ENCODE measurements around the gene AGPAT1.
A peak's percentile ranks its signal among the peaks of the same experiment; 100 is the strongest.

AGPAT1 gene

DNA sequence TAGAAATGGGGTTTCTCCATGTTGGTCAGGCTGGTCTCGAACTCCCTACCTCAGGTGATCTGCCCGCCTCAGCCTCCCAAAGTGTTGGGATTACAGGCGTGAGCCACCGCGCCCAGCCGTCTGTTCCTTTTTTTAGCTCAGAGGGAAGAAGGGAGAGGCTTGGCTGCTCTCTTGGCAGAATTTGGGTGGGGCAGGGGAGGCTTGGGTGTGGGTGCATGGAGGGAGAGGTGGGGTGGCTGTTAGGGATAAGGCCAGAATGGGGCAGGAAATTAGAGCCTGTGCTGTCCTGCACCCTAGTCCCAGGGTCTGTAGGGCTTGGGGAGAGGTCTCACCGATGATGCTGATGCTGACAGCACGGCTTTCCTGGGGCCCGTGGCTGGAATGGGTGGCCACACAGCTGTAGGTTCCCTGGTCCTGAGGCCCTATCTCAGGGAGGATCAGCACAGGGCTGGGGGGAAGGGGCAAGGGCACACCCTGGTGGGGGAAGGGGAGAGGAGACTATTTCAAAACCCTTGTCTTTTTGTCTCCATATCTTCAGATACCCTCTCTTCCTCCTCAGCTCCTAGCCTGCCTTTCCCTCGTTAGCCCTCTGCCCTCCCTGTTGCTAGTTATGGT lies 6.1 kb upstream of the AGPAT1 start:
- no peak for TF ChIP-seq EZH2phosphoT487 (conservative IDR thresholded peaks at IDR 0.05; ENCODE audit: low read length)
- TF ChIP-seq, protein P1, sequence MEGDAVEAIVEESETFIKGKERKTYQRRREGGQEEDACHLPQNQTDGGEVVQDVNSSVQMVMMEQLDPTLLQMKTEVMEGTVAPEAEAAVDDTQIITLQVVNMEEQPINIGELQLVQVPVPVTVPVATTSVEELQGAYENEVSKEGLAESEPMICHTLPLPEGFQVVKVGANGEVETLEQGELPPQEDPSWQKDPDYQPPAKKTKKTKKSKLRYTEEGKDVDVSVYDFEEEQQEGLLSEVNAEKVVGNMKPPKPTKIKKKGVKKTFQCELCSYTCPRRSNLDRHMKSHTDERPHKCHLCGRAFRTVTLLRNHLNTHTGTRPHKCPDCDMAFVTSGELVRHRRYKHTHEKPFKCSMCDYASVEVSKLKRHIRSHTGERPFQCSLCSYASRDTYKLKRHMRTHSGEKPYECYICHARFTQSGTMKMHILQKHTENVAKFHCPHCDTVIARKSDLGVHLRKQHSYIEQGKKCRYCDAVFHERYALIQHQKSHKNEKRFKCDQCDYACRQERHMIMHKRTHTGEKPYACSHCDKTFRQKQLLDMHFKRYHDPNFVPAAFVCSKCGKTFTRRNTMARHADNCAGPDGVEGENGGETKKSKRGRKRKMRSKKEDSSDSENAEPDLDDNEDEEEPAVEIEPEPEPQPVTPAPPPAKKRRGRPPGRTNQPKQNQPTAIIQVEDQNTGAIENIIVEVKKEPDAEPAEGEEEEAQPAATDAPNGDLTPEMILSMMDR (IDR thresholded peaks at IDR 0.05; ENCODE audit: insufficient read depth, low read length, poor library complexity, severe bottlenecking): no peak
- Histone ChIP-seq H4K20me1 (ENCODE audit: low read depth, low read length) (no peaks in the 10 kb centered on the region), H3F3A (ENCODE audit: insufficient read depth) (peaks cover 7% of the 10 kb centered on the region), H3K9ac (ENCODE audit: low read length) (no peak overlapping the region), H3K79me2 (ENCODE audit: insufficient read depth, low read length) (peaks cover 12% of the 10 kb centered on the region), H3K4me3 (ENCODE audit: insufficient read depth, low read length, poor library complexity, severe bottlenecking) (no peak overlapping the region), H3K9me2 (replicated peaks; ENCODE audit: insufficient read depth, low read length) (no peaks in the 10 kb centered on the region), H3K9me3 (ENCODE audit: insufficient read depth, low read length) (no peaks in the 10 kb centered on the region), H3K36me3 (ENCODE audit: low read length) (no peaks in the 10 kb centered on the region), H3K27me3 (ENCODE audit: low read length) (no peaks in the 10 kb centered on the region), H3K27ac (ENCODE audit: low read depth, low read length) (no peak overlapping the region), H2AFZ (ENCODE audit: low read depth, low read length, severe bottlenecking) (no peak overlapping the region), H3K4me2 (ENCODE audit: low read depth, low read length, poor library complexity, severe bottlenecking) (no peak overlapping the region)

DNA sequence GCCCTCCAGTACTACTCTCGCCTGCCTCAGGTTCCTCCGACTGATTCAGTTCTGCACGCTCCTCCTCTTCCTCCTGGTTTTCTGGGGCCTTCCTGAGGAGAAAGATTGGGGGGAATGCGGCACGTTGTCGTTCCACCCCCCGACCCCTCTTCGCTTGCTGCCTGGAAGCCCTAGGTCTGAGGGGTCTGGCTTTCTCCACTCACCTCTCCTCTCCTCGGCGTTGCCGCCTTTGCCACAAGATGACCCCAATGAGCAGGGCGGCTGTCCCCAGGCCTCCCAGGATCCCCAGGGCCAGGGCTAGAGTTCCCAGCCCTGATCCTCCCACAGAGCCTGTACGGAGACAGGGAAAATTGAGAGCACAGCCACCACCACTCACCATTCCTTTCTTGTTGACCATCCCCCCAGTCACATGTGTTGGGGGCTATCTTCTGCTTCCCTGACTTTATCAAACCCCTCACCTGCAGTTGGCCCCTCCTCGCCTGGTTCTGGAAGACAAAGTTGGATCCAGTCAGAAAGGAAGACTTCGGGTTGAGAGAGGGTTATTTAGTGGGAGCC lies 5.3 kb upstream of the AGPAT1 start:
- Histone ChIP-seq H2AFZ (ENCODE audit: low read depth, low read length, severe bottlenecking) (no peak overlapping the region), H3K4me2 (ENCODE audit: low read depth, low read length, poor library complexity, severe bottlenecking) (no peak overlapping the region), H3K36me3 (ENCODE audit: low read length) (no peaks in the 10 kb centered on the region)

DNA sequence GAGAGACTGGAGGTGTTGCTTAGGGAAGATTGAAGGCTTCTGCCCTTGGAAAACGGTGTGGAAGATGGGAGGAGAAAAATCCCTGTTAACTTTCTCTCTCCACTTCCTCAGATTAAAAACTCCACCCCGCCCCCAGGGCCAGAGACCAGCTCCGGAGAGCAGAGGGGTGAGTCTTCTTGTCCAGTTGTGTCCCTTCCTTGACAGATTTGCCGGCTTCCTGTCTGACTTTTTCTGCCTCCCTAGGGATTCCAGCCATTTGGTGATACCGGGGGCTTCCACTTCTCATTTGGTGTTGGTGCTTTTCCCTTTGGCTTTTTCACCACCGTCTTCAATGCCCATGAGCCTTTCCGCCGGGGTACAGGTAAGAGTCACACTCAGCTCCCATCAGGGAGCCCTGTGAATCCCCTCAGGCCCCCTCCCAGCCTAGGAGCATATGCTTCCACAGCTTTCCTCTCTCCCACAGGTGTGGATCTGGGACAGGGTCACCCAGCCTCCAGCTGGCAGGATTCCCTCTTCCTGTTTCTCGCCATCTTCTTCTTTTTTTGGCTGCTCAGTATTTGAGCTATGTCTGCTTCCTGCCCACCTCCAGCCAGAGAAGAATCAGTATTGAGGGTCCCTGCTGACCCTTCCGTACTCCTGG lies 4.0 kb upstream of the AGPAT1 start:
- TF ChIP-seq, protein P1 (IDR thresholded peaks at IDR 0.05; ENCODE audit: insufficient read depth, low read length, poor library complexity, severe bottlenecking): no peak
- TF ChIP-seq EZH2phosphoT487 (conservative IDR thresholded peaks at IDR 0.05; ENCODE audit: low read length): no peak
- H3K4me2 ChIP-seq (ENCODE audit: low read depth, low read length, poor library complexity, severe bottlenecking): peak overlapping the region; percentile 93
- H3K27me3 ChIP-seq (ENCODE audit: low read length): no peaks in the 10 kb centered on the region
- no peaks in the 10 kb centered on the region for H3K36me3 ChIP-seq (ENCODE audit: low read length)
- H3K79me2 ChIP-seq (ENCODE audit: insufficient read depth, low read length): peaks cover 21% of the 10 kb centered on the region
- no peaks in the 10 kb centered on the region for H3K9me3 ChIP-seq (ENCODE audit: insufficient read depth, low read length)
- peak overlapping the region; percentile 72; the same call in 1 of the 2 replicates for H3K9ac ChIP-seq (ENCODE audit: low read length)
- H4K20me1 ChIP-seq (ENCODE audit: low read depth, low read length): no peaks in the 10 kb centered on the region
- H3K4me3 ChIP-seq (ENCODE audit: insufficient read depth, low read length, poor library complexity, severe bottlenecking): no peak overlapping the region
- H2AFZ ChIP-seq (ENCODE audit: low read depth, low read length, severe bottlenecking): no peak overlapping the region
- no peaks in the 10 kb centered on the region for H3K9me2 ChIP-seq (replicated peaks; ENCODE audit: insufficient read depth, low read length)
- H3K27ac ChIP-seq (ENCODE audit: low read depth, low read length): no peak overlapping the region
- H3F3A ChIP-seq (ENCODE audit: insufficient read depth): peaks cover 16% of the 10 kb centered on the region

More for the DNA sequence above, 5.3 kb upstream of the AGPAT1 start:
- no peaks in the 10 kb centered on the region for H4K20me1 ChIP-seq (ENCODE audit: low read depth, low read length)
- H3K9me2 ChIP-seq (replicated peaks; ENCODE audit: insufficient read depth, low read length): no peaks in the 10 kb centered on the region
- peaks cover 12% of the 10 kb centered on the region for H3K79me2 ChIP-seq (ENCODE audit: insufficient read depth, low read length)
- H3K4me3 ChIP-seq (ENCODE audit: insufficient read depth, low read length, poor library complexity, severe bottlenecking): no peak overlapping the region
- no peak overlapping the region for H3K27ac ChIP-seq (ENCODE audit: low read depth, low read length)
- no peaks in the 10 kb centered on the region for H3K27me3 ChIP-seq (ENCODE audit: low read length)
- H3F3A ChIP-seq (ENCODE audit: insufficient read depth): peaks cover 15% of the 10 kb centered on the region
- TF ChIP-seq EZH2phosphoT487 (conservative IDR thresholded peaks at IDR 0.05; ENCODE audit: low read length): no peak
- TF ChIP-seq, protein P1 (IDR thresholded peaks at IDR 0.05; ENCODE audit: insufficient read depth, low read length, poor library complexity, severe bottlenecking): no peak
- no peak overlapping the region for H3K9ac ChIP-seq (ENCODE audit: low read length)
- H3K9me3 ChIP-seq (ENCODE audit: insufficient read depth, low read length): no peaks in the 10 kb centered on the region
